Upper lobe of left lung (tissue), 4 donors: ENCODE measurements around the gene IL1RL2.

Experiments
- CTCF ChIP-seq, 6 experiments: fragments of 450-650 bp in 4 of 6; fragments of 200-600 bp in 2 of 6; sonication (generic) in 2 of 6; IDR thresholded peaks; one replicate each; pipeline ENCODE4 v1.5.1; 2016 to 2019; ENCODE audit warnings: antibody characterized with exemption in 6 of 6
- EP300 ChIP-seq, 4 donors: sonication (generic); formaldehyde crosslinking; IDR thresholded peaks; one replicate each; pipeline ENCODE4 v1.5.1; 2017; ENCODE audit warnings: antibody characterized with exemption in 4 of 4, control low read depth in 2 of 4
- POLR2A ChIP-seq, 4 donors: fragments of 450-650 bp; IDR thresholded peaks; one replicate each; pipeline ENCODE4 v1.5.1; 2016 to 2017; ENCODE audit warnings: antibody characterized with exemption in 4 of 4, mild to moderate bottlenecking in 2 of 4

GRCh38 chr2:102143450-102143985 lies 43.3 kb upstream of the IL1RL2 start:
- TF ChIP-seq CTCF (IDR thresholded peaks at IDR 0.05) (no peak), POLR2A (IDR thresholded peaks at IDR 0.05) (no peak), EP300 (IDR thresholded peaks at IDR 0.05) (peak in 1 of 4 donors; percentile 35)
